ENCODE data around the gene PLXNA4. TPM values are rescaled to one million over a fixed set of nuclear protein-coding genes. Genes with fewer than 3 reads are reported as not detected.

Gene PLXNA4
- polyA plus RNA-seq, 2 of the 4 experiments (the other 2 are of a cell fraction) = 0.12 to 0.34 TPM

GRCh38 chr7:132191418-132191817 is 384.9 kb downstream of the PLXNA4 start:
- POLR2A ChIA-PET = no interaction called here

GRCh38 chr7:132190683-132191082 is 385.6 kb downstream of the PLXNA4 start:
- CTCF ChIA-PET = interaction anchor here (1.7 kb wide), 1 partner anchor 245 kb away, joined by 4 read pairs; no protein-coding TSS in a partner anchor
- peaks cover 24% of the 10 kb centered on the region for H3K9me3 ChIP-seq
- FAIRE-seq = no peak
- no peak overlapping the region for H3K4me2 ChIP-seq
- POLR2A ChIA-PET = no interaction called here
- WGBS (ENCODE audit: missing lambda C conversion rate) = 71% methylated on average over 7 of the region's 7 CpGs
- H3K4me3 ChIP-seq = no peak overlapping the region
- no peak overlapping the region for H3K27ac ChIP-seq
- H3K4me1 ChIP-seq = no peaks in the 10 kb centered on the region
- ATAC-seq = no peak
- TF ChIP-seq JUNB (IDR thresholded peaks at IDR 0.05) (no peak), FOSL2 (IDR thresholded peaks at IDR 0.05) (no peak), FOSL2 (CRISPR knock-in tag; IDR thresholded peaks at IDR 0.05) (no peak), HDAC2 (IDR thresholded peaks at IDR 0.05) (no peak), ZNF302 (CRISPR knock-in tag; IDR thresholded peaks at IDR 0.05) (no peak), SREBF2 (IDR thresholded peaks at IDR 0.05) (no peak)
- no peak for DNase-seq (ENCODE audit: low read depth in 1 of 2, low spot score in 1 of 2)

More at GRCh38 chr7:132191418-132191817, 384.9 kb downstream of the PLXNA4 start:
- CTCF ChIA-PET = interaction anchor here (1.7 kb wide), 1 partner anchor 246 kb away, joined by 4 read pairs; no protein-coding TSS in a partner anchor
- TF ChIP-seq TFCP2L1 (CRISPR knock-in tag; IDR thresholded peaks at IDR 0.05) = no peak
- no peak for TF ChIP-seq SMC3 (IDR thresholded peaks at IDR 0.05)
- TF ChIP-seq NPAS2 (CRISPR knock-in tag; IDR thresholded peaks at IDR 0.05; ENCODE audit: borderline replicate concordance) = no peak
- TF ChIP-seq HES2 (IDR thresholded peaks at IDR 0.05) = no peak
- TF ChIP-seq EHF (CRISPR knock-in tag; IDR thresholded peaks at IDR 0.05) = no peak
- TF ChIP-seq TP53 (CRISPR knock-in tag; IDR thresholded peaks at IDR 0.05) = no peak
- TF ChIP-seq EHMT2 (IDR thresholded peaks at IDR 0.05; ENCODE audit: low read depth) = no peak
- no peak for TF ChIP-seq JUNB (IDR thresholded peaks at IDR 0.05)
- no peak for TF ChIP-seq POLR2AphosphoS2 (conservative IDR thresholded peaks at IDR 0.05; ENCODE audit: low read length)
- no peak for TF ChIP-seq ZC3H11A (IDR thresholded peaks at IDR 0.05)
- no peak for TF ChIP-seq KDM5A (IDR thresholded peaks at IDR 0.05)
- no peak for TF ChIP-seq FOSB (CRISPR knock-in tag; IDR thresholded peaks at IDR 0.05)
- TF ChIP-seq BHLHE40 (IDR thresholded peaks at IDR 0.05; ENCODE audit: low read depth, low read length) = no peak
- no peak for TF ChIP-seq SREBF2 (IDR thresholded peaks at IDR 0.05)
- DNase-seq (ENCODE audit: low read depth in 1 of 2, low spot score in 1 of 2) = no peak
- H3K4me2 ChIP-seq = no peak overlapping the region
- no peaks in the 10 kb centered on the region for H3K4me1 ChIP-seq
- ATAC-seq = no peak
- no peak overlapping the region for H3K4me3 ChIP-seq
- peaks cover 20% of the 10 kb centered on the region for H3K9me3 ChIP-seq
- WGBS (ENCODE audit: missing lambda C conversion rate) = 35% methylated on average over 3 of the region's 3 CpGs
- H3K27ac ChIP-seq = no peak overlapping the region
- FAIRE-seq = no peak

- ChIA-PET CTCF (interaction anchor here (0.6 kb wide), 1 partner anchor 35 kb away, joined by 3 read pairs; no protein-coding TSS in a partner anchor), POLR2A (no interaction called here)
- Histone ChIP-seq H3K4me2 (no peak overlapping the region), H3K9me3 (peaks cover 24% of the 10 kb centered on the region), H3K27ac (no peak overlapping the region), H3K4me3 (no peak overlapping the region), H3K4me1 (no peaks in the 10 kb centered on the region)
- DNase-seq (ENCODE audit: low read depth in 1 of 2, low spot score in 1 of 2) (no peak), ATAC-seq (no peak), FAIRE-seq (no peak)
- TF ChIP-seq MAX (IDR thresholded peaks at IDR 0.05) (no peak), HEYL (CRISPR knock-in tag; IDR thresholded peaks at IDR 0.05) (no peak), SMC3 (IDR thresholded peaks at IDR 0.05) (no peak), PHF8 (IDR thresholded peaks at IDR 0.05; ENCODE audit: borderline replicate concordance, low read depth) (no peak), JUNB (IDR thresholded peaks at IDR 0.05) (no peak), TP53 (CRISPR knock-in tag; IDR thresholded peaks at IDR 0.05) (no peak), ATOH8 (CRISPR knock-in tag; IDR thresholded peaks at IDR 0.05; ENCODE audit: low read depth) (no peak), ZFP36 (IDR thresholded peaks at IDR 0.05; ENCODE audit: borderline replicate concordance, partially characterized antibody) (no peak), ZNF302 (CRISPR knock-in tag; IDR thresholded peaks at IDR 0.05) (no peak), POLR2AphosphoS2 (conservative IDR thresholded peaks at IDR 0.05; ENCODE audit: low read length) (no peak), HOXB13 (CRISPR knock-in tag; IDR thresholded peaks at IDR 0.05; ENCODE audit: low read depth) (no peak), ZC3H11A (IDR thresholded peaks at IDR 0.05) (no peak), HOXB5 (CRISPR knock-in tag; IDR thresholded peaks at IDR 0.05) (no peak), SREBF2 (IDR thresholded peaks at IDR 0.05) (no peak), RARB (CRISPR knock-in tag; IDR thresholded peaks at IDR 0.05) (no peak), ELK1 (IDR thresholded peaks at IDR 0.05; ENCODE audit: low read depth, low read length) (no peak)
These were observed 386.4 kb downstream of the PLXNA4 start for GRCh38 chr7:132189881-132190280.

Data from A549 (cell line).